B cell (primary cell): Measurements from ENCODE around the gene EHBP1L1. TPM values are rescaled to one million over a fixed set of nuclear protein-coding genes. Genes with fewer than 3 reads are reported as not detected.

Experiments
- ATAC-seq: fragments of 200-7000 bp; cut with Tn5 transposase; one replicate; pipeline ENCODE4 v1.10.0; 2021; ENCODE audit warnings: low read depth, mild to moderate bottlenecking, moderate number of reproducible peaks, moderate library complexity
- CTCF ChIA-PET: fragments of 350-600 bp; sonication (Branson Sonifier 250); formaldehyde crosslinking; loops from one replicate; lab custom pipeline; 2021; ENCODE audit warnings: antibody characterized with exemption, inconsistent platforms; lab: Charles Lee
- POLR2A ChIA-PET: fragments of 350-600 bp; sonication (Branson Sonifier 250); formaldehyde crosslinking; loops from one replicate; lab custom pipeline; 2021; ENCODE audit warnings: antibody characterized with exemption; lab: Charles Lee
- DNase-seq: peaks from one replicate; pipeline ENCODE4 v3.0.0; 2013
- H2AFZ ChIP-seq: 2 replicates; pipeline ENCODE4 v1.6.1; 2012; ENCODE audit warnings: mild to moderate bottlenecking, low read depth, low read length; ENCODE audit not compliant: insufficient read depth, poor library complexity, severe bottlenecking
- H3K27ac ChIP-seq, 2 donors: 1 replicate in 1 of 2; 2 replicates in 1 of 2; pipeline ENCODE4 v1.5.1; 2012 to 2013; ENCODE audit warnings: low read length in 2 of 2, mild to moderate bottlenecking in 2 of 2, moderate library complexity in 1 of 2
- H3K27me3 ChIP-seq, 4 experiments: fragments of 200-600 bp in 1 of 4; sonication (generic) in 1 of 4; replicated peaks in 1 of 4; 1 replicate in 2 of 4; 2 replicates in 2 of 4; pipeline versions ENCODE4 v1.6.1 to v1.7.0; 2013 to 2016; ENCODE audit warnings: low read length in 3 of 4, mild to moderate bottlenecking in 2 of 4, mixed read lengths in 1 of 4, moderate library complexity in 1 of 4; ENCODE audit not compliant: insufficient read depth in 4 of 4, control insufficient read depth in 3 of 4; ENCODE audit errors: control extremely low read depth in 1 of 4
- H3K36me3 ChIP-seq, 2 experiments: replicated peaks in 1 of 2; 1 replicate in 1 of 2; 2 replicates in 1 of 2; pipeline versions ENCODE4 v1.6.1 to v1.7.1; 2013; ENCODE audit warnings: low read length in 1 of 2; ENCODE audit not compliant: insufficient read depth in 2 of 2, control insufficient read depth in 1 of 2; ENCODE audit errors: control extremely low read depth in 1 of 2, extremely low read depth in 1 of 2
- H3K4me1 ChIP-seq, 2 donors: fragments of 200-600 bp in 1 of 2; sonication (generic) in 1 of 2; 1 replicate in 1 of 2; 2 replicates in 1 of 2; pipeline versions ENCODE4 v1.5.1 to v1.6.1; 2013 to 2017; ENCODE audit warnings: low read length in 2 of 2; ENCODE audit not compliant: control insufficient read depth in 2 of 2, insufficient read depth in 2 of 2
- H3K4me2 ChIP-seq: replicated peaks from 2 replicates; pipeline ENCODE3; 2012; ENCODE audit warnings: mild to moderate bottlenecking, low read depth, low read length; ENCODE audit not compliant: poor library complexity, severe bottlenecking
- H3K4me3 ChIP-seq, 5 experiments: fragments of 200-600 bp in 1 of 5; sonication (generic) in 1 of 5; 1 replicate in 3 of 5; 2 replicates in 2 of 5; pipeline versions ENCODE4 v1.5.1 to v1.7.0; 2011 to 2016; ENCODE audit warnings: low read length in 4 of 5, mild to moderate bottlenecking in 4 of 5, low read depth in 2 of 5, control low read depth in 1 of 5, moderate library complexity in 1 of 5; ENCODE audit not compliant: insufficient read depth in 1 of 5; ENCODE audit errors: control extremely low read depth in 1 of 5, extremely low read depth in 1 of 5
- H3K79me2 ChIP-seq: fragments of 200-600 bp; sonication (generic); one replicate; pipeline ENCODE4 v1.6.0; 2016; ENCODE audit warnings: low read length; ENCODE audit not compliant: control insufficient read depth, insufficient read depth
- H3K9ac ChIP-seq: fragments of 200-600 bp; sonication (generic); 2 replicates; pipeline ENCODE4 v1.6.1; 2017; ENCODE audit warnings: mild to moderate bottlenecking, low read length, moderate library complexity
- H3K9me3 ChIP-seq, 3 donors: one replicate each; pipeline versions ENCODE4 v1.6.1 to v1.7.1; 2013; ENCODE audit warnings: low read length in 2 of 3; ENCODE audit not compliant: control insufficient read depth in 2 of 3, insufficient read depth in 1 of 3; ENCODE audit errors: control extremely low read depth in 1 of 3
- H4K20me1 ChIP-seq: 2 replicates; pipeline ENCODE4 v1.6.0; 2012; ENCODE audit warnings: mild to moderate bottlenecking, low read length; ENCODE audit not compliant: insufficient read depth, control insufficient read depth, poor library complexity, severe bottlenecking
- H3K27ac Mint-ChIP-seq: one replicate; pipeline ENCODE4 v1.8.0; 2021; ENCODE audit warnings: mixed read lengths
- H3K27me3 Mint-ChIP-seq: one replicate; pipeline ENCODE4 v1.8.0; 2021; ENCODE audit warnings: mixed read lengths
- H3K4me1 Mint-ChIP-seq: one replicate; pipeline ENCODE4 v1.8.0; 2021; ENCODE audit warnings: mixed read lengths
- H3K4me3 Mint-ChIP-seq: one replicate; pipeline ENCODE4 v1.8.0; 2021; ENCODE audit warnings: mixed read lengths
- H3K9me3 Mint-ChIP-seq: one replicate; pipeline ENCODE4 v1.8.0; 2022; ENCODE audit warnings: mixed read lengths; ENCODE audit not compliant: insufficient read depth
- EZH2 ChIP-seq: IDR thresholded peaks from 2 replicates; pipeline ENCODE4 v1.6.1; 2012; ENCODE audit warnings: borderline replicate concordance, low read depth, mild to moderate bottlenecking, moderate library complexity, low read length; ENCODE audit not compliant: insufficient read depth, poor library complexity, severe bottlenecking
- WGBS: methylation state at CpG from one replicate; pipeline ENCODE4 v1.1.5; 2013; ENCODE audit warnings: missing lambda C conversion rate; ENCODE audit not compliant: insufficient coverage; 5-methylcytosine and 5-hydroxymethylcytosine counted together
- intact Hi-C: fragments of 100-400 bp; cut with micrococcal nuclease; formaldehyde crosslinking; loops from one replicate; pipeline ENCODE4 v1.10.0; 2022
- polyA plus RNA-seq: library from polyadenylated mRNA; depleted of rRNA; stranded (reverse); fragments of >200 nt; gene quantifications from 2 replicates; pipeline ENCODE4 v1.2.3, GENCODE V29; 2012
- total RNA-seq, 2 donors: library from RNA; stranded (reverse); fragments of 120-200 nt in 1 of 2; gene quantifications; 1 replicate in 1 of 2; 2 replicates in 1 of 2; pipeline versions ENCODE4 v1.2.3 to v1.2.4, GENCODE V29; 2013 to 2022
- TF ChIP-seq, protein P1 (sequence below): fragments of 200-600 bp; IDR thresholded peaks from one replicate; pipeline ENCODE4 v1.8.0; 2022; ENCODE audit warnings: antibody characterized with exemption, mild to moderate bottlenecking

Gene EHBP1L1
- total and polyA plus RNA-seq, 2 donors (not counting 1 experiment from before 2014, with no cell fraction given), result 202 to 279 TPM

GRCh38 chr11:65595131-65595530 is 19.3 kb downstream of the EHBP1L1 start:
- TF ChIP-seq EZH2, result no peak
- TF ChIP-seq, protein P1, sequence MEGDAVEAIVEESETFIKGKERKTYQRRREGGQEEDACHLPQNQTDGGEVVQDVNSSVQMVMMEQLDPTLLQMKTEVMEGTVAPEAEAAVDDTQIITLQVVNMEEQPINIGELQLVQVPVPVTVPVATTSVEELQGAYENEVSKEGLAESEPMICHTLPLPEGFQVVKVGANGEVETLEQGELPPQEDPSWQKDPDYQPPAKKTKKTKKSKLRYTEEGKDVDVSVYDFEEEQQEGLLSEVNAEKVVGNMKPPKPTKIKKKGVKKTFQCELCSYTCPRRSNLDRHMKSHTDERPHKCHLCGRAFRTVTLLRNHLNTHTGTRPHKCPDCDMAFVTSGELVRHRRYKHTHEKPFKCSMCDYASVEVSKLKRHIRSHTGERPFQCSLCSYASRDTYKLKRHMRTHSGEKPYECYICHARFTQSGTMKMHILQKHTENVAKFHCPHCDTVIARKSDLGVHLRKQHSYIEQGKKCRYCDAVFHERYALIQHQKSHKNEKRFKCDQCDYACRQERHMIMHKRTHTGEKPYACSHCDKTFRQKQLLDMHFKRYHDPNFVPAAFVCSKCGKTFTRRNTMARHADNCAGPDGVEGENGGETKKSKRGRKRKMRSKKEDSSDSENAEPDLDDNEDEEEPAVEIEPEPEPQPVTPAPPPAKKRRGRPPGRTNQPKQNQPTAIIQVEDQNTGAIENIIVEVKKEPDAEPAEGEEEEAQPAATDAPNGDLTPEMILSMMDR, result no peak
- intact Hi-C loops, result no loop called here
- no peak for DNase-seq
- H3K4me1 Mint-ChIP-seq, result peaks cover 14% of the 10 kb centered on the region
- Histone ChIP-seq H3K4me2 (no peak overlapping the region), H2AFZ (no peak overlapping the region), H3K9ac (no peak overlapping the region), H3K79me2 (peaks cover 10% of the 10 kb centered on the region), H3K27ac (no peak overlapping the region), H3K4me3 (no peak overlapping the region), H4K20me1 (peaks cover 18% of the 10 kb centered on the region), H3K27me3 (no peaks in the 10 kb centered on the region), H3K9me3 (no peaks in the 10 kb centered on the region), H3K36me3 (peaks cover 0 to 42% of the 10 kb centered on the region in 2 experiments), H3K4me1 (peaks cover 3 to 16% of the 10 kb centered on the region in 2 donors)
- ChIA-PET CTCF (interaction anchor here (0.7 to 9.7 kb wide), 8 partner anchors 11 to 370 kb away, joined by 3 to 144 read pairs (median 9); partner anchors contain the start of genes FAM89B and ZNRD2), POLR2A (interaction anchor here (0.7 to 1.9 kb wide), 4 partner anchors 10 to 55 kb away, joined by 3 to 10 read pairs (median 3); no protein-coding TSS in a partner anchor)
- H3K4me3 Mint-ChIP-seq, result no peak overlapping the region
- H3K27ac Mint-ChIP-seq, result peak overlapping the region; percentile 17
- ATAC-seq, result peak; percentile 16
- 79% methylated on average over 3 of the region's 3 CpGs for WGBS
- no peaks in the 10 kb centered on the region for H3K27me3 Mint-ChIP-seq
- H3K9me3 Mint-ChIP-seq, result no peaks in the 10 kb centered on the region

- Histone ChIP-seq H3K4me1 (peaks cover 3 to 16% of the 10 kb centered on the region in 2 donors), H3K27ac (no peak within 1 kb of the TSS), H2AFZ (no peak within 1 kb of the TSS), H3K36me3 (peaks cover 0 to 37% of the 10 kb centered on the region in 2 experiments), H3K4me3 (no peak within 1 kb of the TSS), H3K79me2 (peaks cover 10% of the 10 kb centered on the region), H4K20me1 (peaks cover 18% of the 10 kb centered on the region), H3K9me3 (no peaks in the 10 kb centered on the region), H3K9ac (no peak within 1 kb of the TSS), H3K4me2 (no peak within 1 kb of the TSS), H3K27me3 (no peaks in the 10 kb centered on the region)
- no peak for ATAC-seq
- H3K9me3 Mint-ChIP-seq, result no peaks in the 10 kb centered on the region
- 86% methylated on average over 9 of the region's 12 CpGs for WGBS
- DNase-seq, result no peak
- peaks cover 12% of the 10 kb centered on the region for H3K4me1 Mint-ChIP-seq
- CTCF ChIA-PET, result interaction anchor here (0.7 to 3.2 kb wide), 4 partner anchors 24 to 266 kb away, joined by 3 to 40 read pairs (median 4); partner anchors contain the start of genes FAM89B and ZNRD2
- intact Hi-C loops, result no loop called here
- TF ChIP-seq EZH2, result no peak
- TF ChIP-seq, protein P1, result no peak
- no peak within 1 kb of the TSS for H3K4me3 Mint-ChIP-seq
- POLR2A ChIA-PET, result interaction anchor here (0.7 to 1.2 kb wide), 3 partner anchors 10 to 53 kb away, joined by 3 read pairs; no protein-coding TSS in a partner anchor
- H3K27me3 Mint-ChIP-seq, result no peaks in the 10 kb centered on the region
- H3K27ac Mint-ChIP-seq, result peak within 1 kb of the TSS; percentile 17
Measured at GRCh38 chr11:65595543-65596281, 19.9 kb downstream of the EHBP1L1 start, which contains the start of gene KCNK7. TSS of gene KCNK7 (minus strand) at chr11:65595800. CDS start at chr11:65595772, 28 bp downstream.
